Measurements from ENCODE around the gene KMT5C.

The KMT5C gene

GRCh38 chr19:55391191-55391670 is 51.6 kb downstream of the KMT5C start:
- no peak for DNase-seq (ENCODE audit: extremely low read depth, insufficient read length)
- Histone ChIP-seq H3K36me3 (ENCODE audit: control insufficient read depth, insufficient read depth, low read length) (peaks cover 40% of the 10 kb centered on the region), H3K4me3 (replicated peaks; ENCODE audit: low read depth, low read length) (no peak overlapping the region), H3K27me3 (replicated peaks; ENCODE audit: control insufficient read depth, insufficient read depth, low read length) (no peaks in the 10 kb centered on the region)
- TF ChIP-seq CTCF (IDR thresholded peaks at IDR 0.05; ENCODE audit: insufficient read depth, low read length, poor library complexity, severe bottlenecking) = no peak

- peaks cover 37% of the 10 kb centered on the region for H3K36me3 ChIP-seq (ENCODE audit: control insufficient read depth, insufficient read depth, low read length)
- TF ChIP-seq CTCF (IDR thresholded peaks at IDR 0.05; ENCODE audit: insufficient read depth, low read length, poor library complexity, severe bottlenecking) = no peak
- DNase-seq (ENCODE audit: extremely low read depth, insufficient read length) = no peak
- H3K4me3 ChIP-seq (replicated peaks; ENCODE audit: low read depth, low read length) = no peak overlapping the region
- no peaks in the 10 kb centered on the region for H3K27me3 ChIP-seq (replicated peaks; ENCODE audit: control insufficient read depth, insufficient read depth, low read length)
Observed at GRCh38 chr19:55391702-55392615, 52.3 kb downstream of the KMT5C start.

GRCh38 chr19:55392820-55393761 is 53.4 kb downstream of the KMT5C start:
- Histone ChIP-seq H3K4me3 (replicated peaks; ENCODE audit: low read depth, low read length) (no peak overlapping the region), H3K27me3 (replicated peaks; ENCODE audit: control insufficient read depth, insufficient read depth, low read length) (no peaks in the 10 kb centered on the region), H3K36me3 (ENCODE audit: control insufficient read depth, insufficient read depth, low read length) (peaks cover 26% of the 10 kb centered on the region)
- no peak for TF ChIP-seq CTCF (IDR thresholded peaks at IDR 0.05; ENCODE audit: insufficient read depth, low read length, poor library complexity, severe bottlenecking)
- no peak for DNase-seq (ENCODE audit: extremely low read depth, insufficient read length)
